ENCODE data around the gene DEPDC1B.

Gene DEPDC1B

GRCh38 chr5:60550311-60550710 is 149.7 kb downstream of the DEPDC1B start:
- TF ChIP-seq CTCF (IDR thresholded peaks at IDR 0.05; ENCODE audit: low read depth, low read length), result no peak
- H3K4me3 ChIP-seq (ENCODE audit: low read depth, low read length), result no peak overlapping the region

- no peak overlapping the region for H3K4me3 ChIP-seq (ENCODE audit: low read depth, low read length)
- no peak for TF ChIP-seq CTCF (IDR thresholded peaks at IDR 0.05; ENCODE audit: low read depth, low read length)
Observed at GRCh38 chr5:60549841-60550240, 150.1 kb downstream of the DEPDC1B start.
